Natural killer cell (primary cell): ENCODE results near the gene VPS13D. TPM values are rescaled to one million over a fixed set of nuclear protein-coding genes. Genes with fewer than 3 reads are reported as not detected.

Experiments used
- ATAC-seq, 3 donors: fragments of 150-1000 bp in 2 of 3; fragments of 200-7000 bp in 1 of 3; cut with Tn5 transposase; 1 replicate in 1 of 3; 2 replicates in 2 of 3; pipeline ENCODE4 v1.10.0; 2021; ENCODE audit warnings: mild to moderate bottlenecking in 2 of 3, moderate library complexity in 2 of 3
- DNase-seq, 2 donors: peaks; one replicate each; pipeline versions ENCODE4 v3.0.0 to v3.0.0-alpha.2; 2013 to 2021; ENCODE audit warnings: mixed read lengths in 1 of 2
- H3K27ac ChIP-seq: one replicate; pipeline ENCODE4 v1.5.1; 2013; ENCODE audit warnings: mild to moderate bottlenecking, low read length
- H3K27me3 ChIP-seq: one replicate; pipeline ENCODE4 v1.6.1; 2013; ENCODE audit warnings: low read length; ENCODE audit not compliant: control insufficient read depth, insufficient read depth
- H3K36me3 ChIP-seq: one replicate; pipeline ENCODE4 v1.6.1; 2013; ENCODE audit warnings: low read length; ENCODE audit not compliant: control insufficient read depth, insufficient read depth
- H3K4me1 ChIP-seq: one replicate; pipeline ENCODE4 v1.6.1; 2013; ENCODE audit warnings: low read length; ENCODE audit not compliant: control insufficient read depth, insufficient read depth
- H3K4me3 ChIP-seq: one replicate; pipeline ENCODE4 v1.5.1; 2013; ENCODE audit warnings: low read length
- H3K9me3 ChIP-seq: one replicate; pipeline ENCODE4 v1.6.1; 2013; ENCODE audit warnings: low read length; ENCODE audit not compliant: control insufficient read depth, insufficient read depth
- H3K27ac Mint-ChIP-seq, 2 donors: one replicate each; pipeline ENCODE4 v1.8.0; 2022; ENCODE audit warnings: mild to moderate bottlenecking in 2 of 2, mixed read lengths in 2 of 2, moderate library complexity in 1 of 2
- H3K27me3 Mint-ChIP-seq, 2 donors: one replicate each; pipeline ENCODE4 v1.8.0; 2022; ENCODE audit warnings: low read depth in 2 of 2, mixed read lengths in 2 of 2
- H3K36me3 Mint-ChIP-seq: one replicate; pipeline ENCODE4 v1.8.0; 2022; ENCODE audit warnings: mixed read lengths
- H3K4me1 Mint-ChIP-seq, 2 donors: one replicate each; pipeline ENCODE4 v1.8.0; 2022; ENCODE audit warnings: mixed read lengths in 2 of 2
- H3K4me3 Mint-ChIP-seq: one replicate; pipeline ENCODE4 v1.8.0; 2022; ENCODE audit warnings: mild to moderate bottlenecking, moderate library complexity, mixed read lengths
- H3K9me3 Mint-ChIP-seq, 2 donors: one replicate each; pipeline ENCODE4 v1.8.0; 2022; ENCODE audit warnings: mixed read lengths in 2 of 2
- CTCF ChIP-seq: fragments of 200-600 bp; IDR thresholded peaks from one replicate; pipeline ENCODE4 v1.8.0; 2022; ENCODE audit warnings: antibody characterized with exemption
- WGBS: methylation state at CpG from one replicate; pipeline ENCODE4 v1.1.7; 2013; ENCODE audit warnings: missing lambda C conversion rate; ENCODE audit not compliant: insufficient coverage; 5-methylcytosine and 5-hydroxymethylcytosine counted together
- intact Hi-C: fragments of 100-400 bp; cut with micrococcal nuclease; formaldehyde crosslinking; loops from one replicate; pipeline ENCODE4 v1.14.2; 2022
- total RNA-seq, 4 donors: library from RNA; stranded (reverse); fragments of 120-200 nt in 1 of 4; gene quantifications; one replicate each; pipeline versions ENCODE4 v1.2.3 to v1.2.4, GENCODE V29; 2013 to 2022

The VPS13D gene
- total RNA-seq, 3 donors from 2014 or later (not counting 1 experiment from before 2014, with no cell fraction given): 66.3 to 94.0 (median 81.7) TPM

GRCh38 chr1:12284486-12284885 lies 54.7 kb downstream of the VPS13D start:
- no peak for DNase-seq
- 100% methylated on average over 5 of the region's 5 CpGs for WGBS
- ATAC-seq: no peak
- H3K27ac Mint-ChIP-seq: no peak overlapping the region
- Histone ChIP-seq H3K4me3 (no peak overlapping the region), H3K27me3 (no peaks in the 10 kb centered on the region), H3K27ac (no peak overlapping the region), H3K36me3 (peaks cover 50% of the 10 kb centered on the region), H3K4me1 (no peaks in the 10 kb centered on the region), H3K9me3 (no peaks in the 10 kb centered on the region)
- intact Hi-C loops: no loop called here
- no peaks in the 10 kb centered on the region for H3K9me3 Mint-ChIP-seq
- TF ChIP-seq CTCF: no peak
- H3K27me3 Mint-ChIP-seq: no peaks in the 10 kb centered on the region
- peaks cover 7 to 14% of the 10 kb centered on the region in 2 donors for H3K4me1 Mint-ChIP-seq
- no peaks in the 10 kb centered on the region for H3K36me3 Mint-ChIP-seq
- H3K4me3 Mint-ChIP-seq: no peak overlapping the region

DNA sequence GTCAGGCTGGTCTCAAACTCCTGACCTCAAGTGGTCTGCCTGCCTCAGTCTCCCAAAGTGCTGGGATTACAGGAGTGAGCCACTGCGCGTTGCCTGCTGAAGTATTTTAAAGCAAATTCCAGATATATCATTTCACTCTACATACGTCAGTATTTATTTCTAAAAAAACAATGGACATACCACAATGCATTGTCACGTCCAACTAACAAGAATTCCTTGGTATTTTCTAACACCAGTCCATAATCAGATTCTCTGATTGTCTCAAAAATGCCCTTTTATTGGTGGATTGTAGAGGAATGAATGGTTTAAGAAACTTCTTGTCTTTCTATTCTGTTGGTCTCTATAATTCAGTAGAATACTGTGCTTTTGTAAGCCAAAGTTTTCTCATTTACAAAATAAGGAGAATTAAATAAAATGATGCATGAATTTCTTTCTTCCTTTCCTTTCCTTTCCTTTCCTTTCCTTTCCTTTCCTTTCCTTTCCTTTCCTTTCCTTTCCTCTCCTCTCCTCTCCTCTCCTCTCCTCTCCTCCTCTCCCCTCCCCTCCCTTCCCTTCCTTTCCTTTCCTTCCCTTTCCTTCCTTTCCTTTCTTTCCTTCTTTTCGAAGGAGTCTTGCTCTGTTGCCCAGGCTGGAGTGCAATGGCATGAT lies 55.8 kb downstream of the VPS13D start:
- TF ChIP-seq CTCF: no peak
- Histone ChIP-seq H3K9me3 (no peaks in the 10 kb centered on the region), H3K27me3 (no peaks in the 10 kb centered on the region), H3K36me3 (peaks cover 49% of the 10 kb centered on the region), H3K27ac (no peak overlapping the region), H3K4me3 (no peak overlapping the region), H3K4me1 (no peaks in the 10 kb centered on the region)
- WGBS: 98% methylated on average over 4 of the region's 5 CpGs
- DNase-seq (no peak), ATAC-seq (no peak)
- H3K4me1 Mint-ChIP-seq: peaks cover 7 to 14% of the 10 kb centered on the region in 2 donors
- H3K4me3 Mint-ChIP-seq: no peak overlapping the region
- H3K27me3 Mint-ChIP-seq: no peaks in the 10 kb centered on the region
- no peaks in the 10 kb centered on the region for H3K36me3 Mint-ChIP-seq
- H3K9me3 Mint-ChIP-seq: no peaks in the 10 kb centered on the region
- intact Hi-C loops: no loop called here
- H3K27ac Mint-ChIP-seq: peak overlapping the region in 1 of 2 donors; percentile 30

DNA sequence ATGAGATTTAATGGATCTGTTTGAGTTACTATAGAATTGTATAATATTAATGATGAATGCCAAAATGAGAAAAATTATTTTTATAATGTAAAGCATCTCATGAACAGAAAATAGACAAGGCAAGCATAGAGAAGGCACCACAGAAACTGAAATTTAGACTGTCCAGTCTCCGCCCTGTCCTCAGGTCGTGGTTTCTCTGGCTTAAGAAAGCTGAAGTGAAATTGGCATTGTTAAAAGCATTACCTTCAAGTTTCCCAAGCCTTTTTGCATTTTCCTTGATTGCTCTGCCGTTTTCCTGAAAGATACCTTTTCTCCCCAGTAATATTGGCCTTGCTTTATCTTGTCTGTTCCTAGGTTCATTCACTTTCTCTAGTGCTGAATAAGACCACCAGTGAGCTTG lies 58.0 kb downstream of the VPS13D start:
- no peak overlapping the region for H3K27ac ChIP-seq
- Mint-ChIP-seq H3K9me3 (no peaks in the 10 kb centered on the region), H3K27me3 (no peaks in the 10 kb centered on the region), H3K27ac (no peak overlapping the region), H3K36me3 (peaks cover 1% of the 10 kb centered on the region), H3K4me3 (no peak overlapping the region), H3K4me1 (peaks cover 7 to 14% of the 10 kb centered on the region in 2 donors)
- H3K27me3 ChIP-seq: no peaks in the 10 kb centered on the region
- no peaks in the 10 kb centered on the region for H3K9me3 ChIP-seq
- 74% methylated on average over 3 of the region's 3 CpGs for WGBS
- no peak overlapping the region for H3K4me3 ChIP-seq
- ATAC-seq: no peak
- intact Hi-C loops: no loop called here
- no peaks in the 10 kb centered on the region for H3K4me1 ChIP-seq
- DNase-seq: no peak
- TF ChIP-seq CTCF: no peak
- peaks cover 50% of the 10 kb centered on the region for H3K36me3 ChIP-seq

- intact Hi-C loops: no loop called here
- Histone ChIP-seq H3K27ac (no peak overlapping the region), H3K27me3 (no peaks in the 10 kb centered on the region), H3K36me3 (peaks cover 57% of the 10 kb centered on the region), H3K4me1 (no peaks in the 10 kb centered on the region), H3K9me3 (no peaks in the 10 kb centered on the region), H3K4me3 (no peak overlapping the region)
- Mint-ChIP-seq H3K27ac (no peak overlapping the region), H3K4me3 (no peak overlapping the region), H3K9me3 (no peaks in the 10 kb centered on the region), H3K27me3 (no peaks in the 10 kb centered on the region), H3K36me3 (peaks cover 13% of the 10 kb centered on the region), H3K4me1 (peaks cover 7 to 14% of the 10 kb centered on the region in 2 donors)
- TF ChIP-seq CTCF: no peak
- no peak for ATAC-seq
- no peak for DNase-seq
- no CpG with 5 or more reads among the region's 1 CpG for WGBS
These were observed 61.0 kb downstream of the VPS13D start for GRCh38 chr1:12290828-12291227.
